Lower leg skin (tissue), 4 donors: ENCODE data around the gene SASH1. TPM values are rescaled to one million over a fixed set of nuclear protein-coding genes. Genes with fewer than 3 reads are reported as not detected.

Experiments
- DNase-seq, 2 donors: peaks; one replicate each; pipeline ENCODE4 v3.0.0-alpha.2; 2019; ENCODE audit warnings: low spot score in 2 of 2
- H3K4me3 ChIP-seq: fragments of 200-600 bp; sonication (generic); 2 replicates; pipeline ENCODE4 v1.5.1; 2017; ENCODE audit warnings: mild to moderate bottlenecking, low read depth; ENCODE audit not compliant: poor library complexity, severe bottlenecking
- POLR2A ChIP-seq, 2 donors: fragments of 450-650 bp; IDR thresholded peaks; one replicate each; pipeline ENCODE4 v1.6.1; 2016 to 2017; ENCODE audit warnings: antibody characterized with exemption in 2 of 2, mild to moderate bottlenecking in 1 of 2, moderate library complexity in 1 of 2
- WGBS, 2 donors: methylation state at CpG; one replicate each; pipeline ENCODE4 v1.1.5; 2018; 5-methylcytosine and 5-hydroxymethylcytosine counted together
- intact Hi-C: fragments of 100-400 bp; cut with DNase I; formaldehyde crosslinking; loops from one replicate; pipeline ENCODE4 v1.15.0; 2023; ENCODE audit warnings: low total_unique reads
- total RNA-seq, 4 donors: library from RNA; depleted of rRNA; stranded (reverse); fragments of >200 nt; gene quantifications; one replicate each; pipeline ENCODE4 v1.1.0, GENCODE V29; 2016
- TF ChIP-seq, protein P1 (sequence below), 3 donors: fragments of 450-650 bp; IDR thresholded peaks; one replicate each; pipeline ENCODE4 v1.5.1; 2016; ENCODE audit warnings: antibody characterized with exemption in 3 of 3, mild to moderate bottlenecking in 3 of 3, moderate library complexity in 2 of 3

SASH1 gene
- total RNA-seq, 4 donors from 2014 or later: 74.9 to 106 (median 91.5) TPM

DNA sequence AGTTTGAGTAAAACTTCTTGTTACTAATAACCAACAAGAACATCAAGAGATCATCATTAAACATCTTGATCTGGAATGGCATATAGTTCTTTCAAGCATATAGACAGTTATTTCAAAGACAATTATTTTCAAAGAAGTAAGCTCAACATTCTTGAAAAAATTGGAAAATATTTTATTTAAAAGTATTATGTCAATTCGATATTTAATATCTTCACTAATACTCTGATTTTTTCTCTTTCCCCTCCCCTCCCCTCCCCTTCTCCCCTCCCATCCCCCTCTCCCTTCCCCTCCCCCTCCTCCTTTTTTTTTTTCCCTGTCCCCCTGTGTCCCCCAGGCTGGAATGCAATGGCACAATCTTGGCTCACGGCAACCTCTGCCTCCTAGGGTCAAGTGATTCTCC, 82.8 kb downstream of the SASH1 start:
- intact Hi-C loops: no loop called here
- 87 to 95% methylated on average over 2 of the region's 2 CpGs for WGBS, 2 donors
- TF ChIP-seq, protein P1, sequence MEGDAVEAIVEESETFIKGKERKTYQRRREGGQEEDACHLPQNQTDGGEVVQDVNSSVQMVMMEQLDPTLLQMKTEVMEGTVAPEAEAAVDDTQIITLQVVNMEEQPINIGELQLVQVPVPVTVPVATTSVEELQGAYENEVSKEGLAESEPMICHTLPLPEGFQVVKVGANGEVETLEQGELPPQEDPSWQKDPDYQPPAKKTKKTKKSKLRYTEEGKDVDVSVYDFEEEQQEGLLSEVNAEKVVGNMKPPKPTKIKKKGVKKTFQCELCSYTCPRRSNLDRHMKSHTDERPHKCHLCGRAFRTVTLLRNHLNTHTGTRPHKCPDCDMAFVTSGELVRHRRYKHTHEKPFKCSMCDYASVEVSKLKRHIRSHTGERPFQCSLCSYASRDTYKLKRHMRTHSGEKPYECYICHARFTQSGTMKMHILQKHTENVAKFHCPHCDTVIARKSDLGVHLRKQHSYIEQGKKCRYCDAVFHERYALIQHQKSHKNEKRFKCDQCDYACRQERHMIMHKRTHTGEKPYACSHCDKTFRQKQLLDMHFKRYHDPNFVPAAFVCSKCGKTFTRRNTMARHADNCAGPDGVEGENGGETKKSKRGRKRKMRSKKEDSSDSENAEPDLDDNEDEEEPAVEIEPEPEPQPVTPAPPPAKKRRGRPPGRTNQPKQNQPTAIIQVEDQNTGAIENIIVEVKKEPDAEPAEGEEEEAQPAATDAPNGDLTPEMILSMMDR (IDR thresholded peaks at IDR 0.05): no peak
- no peak for TF ChIP-seq POLR2A (IDR thresholded peaks at IDR 0.05)

DNA sequence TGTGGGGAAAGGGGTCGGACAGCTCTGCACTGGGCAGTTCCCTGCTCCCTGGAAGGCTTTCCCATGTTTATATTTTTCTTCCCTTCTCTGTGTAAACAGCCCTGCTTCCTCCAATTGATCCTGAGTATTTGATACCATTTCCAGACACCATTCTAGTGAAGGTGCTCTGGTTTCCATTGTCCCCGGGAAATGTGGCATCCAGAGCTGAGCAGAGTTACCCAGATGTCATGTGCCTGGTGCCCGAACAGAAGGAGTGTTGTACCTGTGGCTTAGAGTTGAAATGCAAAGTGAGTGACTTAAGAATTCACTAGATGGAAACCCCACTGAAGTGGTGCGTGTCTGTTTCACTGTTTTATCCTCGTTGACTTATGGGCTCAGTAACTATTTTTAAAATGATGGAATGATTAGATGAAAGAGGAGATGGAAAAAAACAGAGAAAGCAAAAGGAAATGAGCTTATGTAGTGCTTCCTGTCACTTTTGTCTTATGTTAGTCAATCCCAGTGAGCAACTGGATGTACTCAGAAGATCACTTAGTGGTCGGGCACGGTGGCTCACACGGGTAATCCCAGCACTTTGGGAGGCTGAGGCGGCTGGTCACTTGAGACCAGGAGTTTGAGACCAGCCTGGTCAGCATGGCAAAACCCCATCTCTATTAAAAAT, 83.8 kb downstream of the SASH1 start:
- 72 to 78% methylated on average over 9 of the region's 9 CpGs for WGBS, 2 donors
- intact Hi-C loops: no loop called here
- TF ChIP-seq, protein P1 (IDR thresholded peaks at IDR 0.05): no peak
- no peak for TF ChIP-seq POLR2A (IDR thresholded peaks at IDR 0.05)
- no peak for DNase-seq
- no peak overlapping the region for H3K4me3 ChIP-seq

More for the DNA sequence above, 82.8 kb downstream of the SASH1 start:
- no peak for DNase-seq
- H3K4me3 ChIP-seq: no peak overlapping the region

DNA sequence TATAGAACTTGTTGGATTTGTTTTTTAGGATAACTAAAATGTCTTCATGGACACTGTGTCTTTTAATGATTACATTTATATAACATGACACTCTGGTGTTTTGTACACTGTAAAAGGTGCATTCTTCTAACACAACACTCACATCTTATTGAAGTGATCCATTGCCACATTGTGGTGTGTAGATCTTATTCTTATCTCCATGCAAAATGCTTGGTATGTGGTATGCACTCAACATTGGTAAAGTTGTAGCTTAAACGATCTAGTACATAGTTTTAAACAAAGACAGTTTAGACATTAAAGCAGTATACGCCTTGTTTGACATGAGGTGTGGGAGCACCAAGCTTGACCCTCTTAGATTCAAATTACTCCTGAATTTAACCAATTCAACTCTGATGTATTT, 84.7 kb downstream of the SASH1 start:
- intact Hi-C loops: no loop called here
- TF ChIP-seq POLR2A (IDR thresholded peaks at IDR 0.05): no peak
- TF ChIP-seq, protein P1 (IDR thresholded peaks at IDR 0.05): no peak
- 73 to 78% methylated on average over 2 of the region's 2 CpGs for WGBS, 2 donors
- H3K4me3 ChIP-seq: no peak overlapping the region
- no peak for DNase-seq

GRCh38 chr6:148429423-148429822, 86.8 kb downstream of the SASH1 start:
- TF ChIP-seq POLR2A (IDR thresholded peaks at IDR 0.05): no peak
- TF ChIP-seq, protein P1 (IDR thresholded peaks at IDR 0.05): no peak
- WGBS, 2 donors: 96% methylated on average over 4 of the region's 4 CpGs
- DNase-seq: no peak
- intact Hi-C loops: no loop called here
- H3K4me3 ChIP-seq: no peak overlapping the region

DNA sequence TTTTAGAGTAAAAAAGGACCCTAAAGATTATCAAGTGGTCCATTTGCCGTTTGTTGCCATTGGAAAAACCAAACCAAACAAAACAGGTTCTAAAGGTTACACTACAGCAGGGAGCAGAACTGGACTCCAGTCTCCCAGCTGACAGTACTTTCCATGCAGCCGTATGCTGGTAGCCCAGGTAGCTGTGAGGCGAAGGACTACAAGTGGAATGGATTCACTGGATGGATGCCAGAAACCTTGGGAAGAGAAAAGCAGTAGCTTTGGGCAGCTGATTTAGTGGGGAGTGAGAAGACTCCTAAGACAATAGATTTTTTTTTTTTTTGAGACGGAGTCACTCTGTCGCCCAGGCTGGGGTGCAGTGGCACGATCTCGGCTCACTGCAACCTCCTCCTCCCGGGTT, 88.3 kb downstream of the SASH1 start:
- intact Hi-C loops: no loop called here
- 80 to 83% methylated on average over 8 of the region's 8 CpGs for WGBS, 2 donors
- DNase-seq: no peak
- TF ChIP-seq POLR2A (IDR thresholded peaks at IDR 0.05): no peak
- TF ChIP-seq, protein P1 (IDR thresholded peaks at IDR 0.05): no peak
- H3K4me3 ChIP-seq: no peak overlapping the region

GRCh38 chr6:148431413-148431812, 88.8 kb downstream of the SASH1 start:
- WGBS, 2 donors: 83 to 90% methylated on average over 6 of the region's 6 CpGs
- intact Hi-C loops: no loop called here
- no peak for DNase-seq
- TF ChIP-seq, protein P1 (IDR thresholded peaks at IDR 0.05): no peak
- TF ChIP-seq POLR2A (IDR thresholded peaks at IDR 0.05): no peak
- H3K4me3 ChIP-seq: no peak overlapping the region
